Measurements from ENCODE around the gene SIN3A. TPM values are rescaled to one million over a fixed set of nuclear protein-coding genes. Genes with fewer than 3 reads are reported as not detected.

Gene SIN3A
- total and polyA plus RNA-seq, 2 donors from 2014 or later = 9.2 to 74.3 TPM

GRCh38 chr15:75356517-75356916 is 95.0 kb downstream of the SIN3A start:
- H3K27me3 ChIP-seq (ENCODE audit: control insufficient read depth, insufficient read depth, low read length) = no peaks in the 10 kb centered on the region
- H3K4me1 ChIP-seq (ENCODE audit: control insufficient read depth in 2 of 3, insufficient read depth in 2 of 3, low read depth in 1 of 3, low read length in 3 of 3) = peaks cover 0 to 2% (median 0%) of the 10 kb centered on the region in 3 donors
- FAIRE-seq = no peak
- H3K36me3 ChIP-seq (ENCODE audit: control insufficient read depth in 2 of 3, insufficient read depth in 3 of 3, low read length in 3 of 3) = peaks cover 0 to 19% (median 12%) of the 10 kb centered on the region in 3 donors
- TF ChIP-seq CTCF (IDR thresholded peaks at IDR 0.05; ENCODE audit: borderline replicate concordance, extremely low read depth, insufficient read depth) = no peak
- H3K9ac ChIP-seq (ENCODE audit: low read length in 3 of 3) = no peak overlapping the region
- DNase-seq = peak in 2 of 5 donors; percentile 27 to 72
- intact Hi-C loops (cut with DNase I) = no loop called here
- no peak overlapping the region for H3K4me3 ChIP-seq (ENCODE audit: low read length in 3 of 3)
- H3K27ac ChIP-seq (ENCODE audit: low read depth in 2 of 2, low read length in 2 of 2) = no peak overlapping the region
- no peaks in the 10 kb centered on the region for H3K9me3 ChIP-seq (ENCODE audit: control insufficient read depth in 2 of 3, insufficient read depth in 1 of 3, low read length in 3 of 3)

DNA sequence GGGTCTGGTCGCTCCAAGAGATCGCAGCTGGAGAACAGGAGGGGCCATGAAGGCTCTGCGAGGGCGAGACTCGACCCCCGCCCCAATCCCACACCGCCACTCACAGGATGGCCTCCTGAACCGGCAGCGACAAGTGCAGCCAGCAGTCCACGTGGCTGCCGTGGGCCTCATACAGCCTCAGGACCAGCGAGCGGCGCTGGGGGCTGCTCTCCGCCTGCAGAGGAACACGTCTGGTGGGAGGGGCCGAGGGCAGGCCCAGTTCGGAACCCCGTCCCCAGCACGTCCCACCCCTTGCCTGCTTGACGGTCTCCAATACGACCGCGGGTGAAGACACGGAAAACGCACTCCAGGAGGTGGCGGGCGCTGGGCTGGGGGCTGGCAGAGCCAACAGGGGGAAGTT is 95.5 kb downstream of the SIN3A start:
- H3K4me3 ChIP-seq (ENCODE audit: low read length in 3 of 3) = no peak overlapping the region
- intact Hi-C loops (cut with DNase I) = no loop called here
- peaks cover 0 to 19% (median 12%) of the 10 kb centered on the region in 3 donors for H3K36me3 ChIP-seq (ENCODE audit: control insufficient read depth in 2 of 3, insufficient read depth in 3 of 3, low read length in 3 of 3)
- FAIRE-seq = no peak
- no peak overlapping the region for H3K27ac ChIP-seq (ENCODE audit: low read depth in 2 of 2, low read length in 2 of 2)
- DNase-seq = peak in 2 of 5 donors; percentile 31 to 67
- H3K4me1 ChIP-seq (ENCODE audit: control insufficient read depth in 2 of 3, insufficient read depth in 2 of 3, low read depth in 1 of 3, low read length in 3 of 3) = peaks cover 0 to 2% (median 0%) of the 10 kb centered on the region in 3 donors
- H3K27me3 ChIP-seq (ENCODE audit: control insufficient read depth, insufficient read depth, low read length) = no peaks in the 10 kb centered on the region
- H3K9me3 ChIP-seq (ENCODE audit: control insufficient read depth in 2 of 3, insufficient read depth in 1 of 3, low read length in 3 of 3) = no peaks in the 10 kb centered on the region
- no peak overlapping the region for H3K9ac ChIP-seq (ENCODE audit: low read length in 3 of 3)
- TF ChIP-seq CTCF (IDR thresholded peaks at IDR 0.05; ENCODE audit: borderline replicate concordance, extremely low read depth, insufficient read depth) = no peak

DNA sequence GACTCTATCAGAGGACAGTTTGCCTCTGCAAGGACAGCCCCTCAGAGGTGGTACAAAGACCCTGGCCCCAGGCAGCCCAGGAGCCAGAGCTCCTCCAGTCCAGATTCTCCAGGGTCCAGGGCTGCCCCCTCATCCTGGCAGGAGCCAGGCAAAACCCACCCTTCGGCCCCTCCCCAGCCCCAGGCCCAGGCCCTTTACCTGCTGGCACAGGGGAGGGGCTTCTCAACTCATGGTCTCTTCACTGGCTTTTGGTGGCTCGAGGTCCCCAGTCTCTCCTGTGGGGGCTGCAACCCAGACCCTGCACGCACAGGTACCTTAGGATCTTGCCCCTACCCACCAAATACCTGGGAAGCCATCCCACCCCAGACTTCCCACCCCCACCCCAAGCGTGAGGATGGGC is 96.1 kb downstream of the SIN3A start:
- no peaks in the 10 kb centered on the region for H3K9me3 ChIP-seq (ENCODE audit: control insufficient read depth in 2 of 3, insufficient read depth in 1 of 3, low read length in 3 of 3)
- no peaks in the 10 kb centered on the region for H3K27me3 ChIP-seq (ENCODE audit: control insufficient read depth, insufficient read depth, low read length)
- no peak overlapping the region for H3K9ac ChIP-seq (ENCODE audit: low read length in 3 of 3)
- no peak for FAIRE-seq
- DNase-seq = peak in 1 of 5 donors; percentile 60
- H3K36me3 ChIP-seq (ENCODE audit: control insufficient read depth in 2 of 3, insufficient read depth in 3 of 3, low read length in 3 of 3) = peaks cover 0 to 19% (median 10%) of the 10 kb centered on the region in 3 donors
- H3K27ac ChIP-seq (ENCODE audit: low read depth in 2 of 2, low read length in 2 of 2) = no peak overlapping the region
- intact Hi-C loops (cut with DNase I) = no loop called here
- no peak for TF ChIP-seq CTCF (IDR thresholded peaks at IDR 0.05; ENCODE audit: borderline replicate concordance, extremely low read depth, insufficient read depth)
- H3K4me3 ChIP-seq (ENCODE audit: low read length in 3 of 3) = no peak overlapping the region
- H3K4me1 ChIP-seq (ENCODE audit: control insufficient read depth in 2 of 3, insufficient read depth in 2 of 3, low read depth in 1 of 3, low read length in 3 of 3) = peaks cover 0 to 2% (median 0%) of the 10 kb centered on the region in 3 donors

GRCh38 chr15:75354454-75354853 is 97.0 kb downstream of the SIN3A start:
- DNase-seq = peak in 1 of 5 donors; percentile 60
- no peaks in the 10 kb centered on the region for H3K9me3 ChIP-seq (ENCODE audit: control insufficient read depth in 2 of 3, insufficient read depth in 1 of 3, low read length in 3 of 3)
- FAIRE-seq = no peak

More at GRCh38 chr15:75354454-75354853, 97.0 kb downstream of the SIN3A start:
- intact Hi-C loops (cut with DNase I) = no loop called here
- Histone ChIP-seq H3K4me1 (ENCODE audit: control insufficient read depth in 2 of 3, insufficient read depth in 2 of 3, low read depth in 1 of 3, low read length in 3 of 3) (peaks cover 0 to 4% (median 0%) of the 10 kb centered on the region in 3 donors), H3K27ac (ENCODE audit: low read depth in 2 of 2, low read length in 2 of 2) (no peak overlapping the region), H3K27me3 (ENCODE audit: control insufficient read depth, insufficient read depth, low read length) (no peaks in the 10 kb centered on the region), H3K36me3 (ENCODE audit: control insufficient read depth in 2 of 3, insufficient read depth in 3 of 3, low read length in 3 of 3) (peaks cover 0 to 14% (median 4%) of the 10 kb centered on the region in 3 donors), H3K9ac (ENCODE audit: low read length in 3 of 3) (no peak overlapping the region), H3K4me3 (ENCODE audit: low read length in 3 of 3) (no peak overlapping the region)
- TF ChIP-seq CTCF (IDR thresholded peaks at IDR 0.05; ENCODE audit: borderline replicate concordance, extremely low read depth, insufficient read depth) = no peak
